Mucosa of rectum (tissue), 2 donors: ENCODE results near the gene ADCY9.

ENCODE experiments used
- H3K27ac ChIP-seq, 2 donors: one replicate each; pipeline ENCODE4 v1.7.0; 2013; ENCODE audit warnings: inconsistent platforms in 2 of 2, low read depth in 2 of 2, low read length in 2 of 2
- H3K27me3 ChIP-seq, 2 donors: one replicate each; pipeline ENCODE4 v1.7.0; 2013; ENCODE audit warnings: low read length in 2 of 2; ENCODE audit not compliant: control insufficient read depth in 2 of 2, insufficient read depth in 2 of 2
- H3K36me3 ChIP-seq, 2 donors: one replicate each; pipeline ENCODE4 v1.7.0; 2013; ENCODE audit warnings: low read length in 2 of 2; ENCODE audit not compliant: control insufficient read depth in 2 of 2, insufficient read depth in 2 of 2
- H3K4me1 ChIP-seq, 2 donors: one replicate each; pipeline ENCODE4 v1.7.0; 2013; ENCODE audit warnings: low read length in 2 of 2, mild to moderate bottlenecking in 1 of 2; ENCODE audit not compliant: control insufficient read depth in 2 of 2, insufficient read depth in 2 of 2
- H3K4me3 ChIP-seq, 2 donors: one replicate each; pipeline ENCODE4 v1.7.0; 2013; ENCODE audit warnings: low read length in 2 of 2
- H3K9ac ChIP-seq, 2 donors: one replicate each; pipeline ENCODE4 v1.7.0; 2013; ENCODE audit warnings: low read length in 2 of 2, low read depth in 1 of 2, mild to moderate bottlenecking in 1 of 2
- H3K9me3 ChIP-seq, 2 donors: one replicate each; pipeline ENCODE4 v1.7.0; 2013; ENCODE audit warnings: low read length in 2 of 2; ENCODE audit not compliant: control insufficient read depth in 2 of 2
- donor health status: healthy.
- donor health status: Normal muscosa, but diverticular disease.

The ADCY9 gene

GRCh38 chr16:4010225-4011158 is 105.8 kb downstream of the ADCY9 start:
- H3K4me3 ChIP-seq: no peak overlapping the region
- H3K27me3 ChIP-seq: no peaks in the 10 kb centered on the region
- no peak overlapping the region for H3K27ac ChIP-seq
- peaks cover 0 to 15% of the 10 kb centered on the region in 2 donors for H3K4me1 ChIP-seq
- H3K36me3 ChIP-seq: no peaks in the 10 kb centered on the region
- no peak overlapping the region for H3K9ac ChIP-seq
- H3K9me3 ChIP-seq: no peaks in the 10 kb centered on the region

- Histone ChIP-seq H3K27me3 (no peaks in the 10 kb centered on the region), H3K4me3 (no peak overlapping the region), H3K27ac (no peak overlapping the region), H3K4me1 (peaks cover 0 to 10% of the 10 kb centered on the region in 2 donors), H3K9ac (no peak overlapping the region), H3K36me3 (no peaks in the 10 kb centered on the region), H3K9me3 (no peaks in the 10 kb centered on the region)
Observed at GRCh38 chr16:4009177-4009576, 107.1 kb downstream of the ADCY9 start.

GRCh38 chr16:4008116-4008515 is 108.1 kb downstream of the ADCY9 start:
- H3K27ac ChIP-seq: no peak overlapping the region
- H3K27me3 ChIP-seq: no peaks in the 10 kb centered on the region
- H3K9me3 ChIP-seq: no peaks in the 10 kb centered on the region
- no peak overlapping the region for H3K9ac ChIP-seq
- peaks cover 0 to 8% of the 10 kb centered on the region in 2 donors for H3K4me1 ChIP-seq
- no peaks in the 10 kb centered on the region for H3K36me3 ChIP-seq
- H3K4me3 ChIP-seq: no peak overlapping the region

GRCh38 chr16:4006397-4006999 is 109.7 kb downstream of the ADCY9 start:
- no peak overlapping the region for H3K27ac ChIP-seq
- no peaks in the 10 kb centered on the region for H3K9me3 ChIP-seq
- no peaks in the 10 kb centered on the region for H3K27me3 ChIP-seq
- H3K36me3 ChIP-seq: no peaks in the 10 kb centered on the region
- H3K4me1 ChIP-seq: peaks cover 0 to 5% of the 10 kb centered on the region in 2 donors
- peak overlapping the region in 1 of 2 donors; percentile 15 for H3K4me3 ChIP-seq
- H3K9ac ChIP-seq: no peak overlapping the region

GRCh38 chr16:4005731-4006130 is 110.5 kb downstream of the ADCY9 start:
- no peaks in the 10 kb centered on the region for H3K27me3 ChIP-seq
- no peaks in the 10 kb centered on the region for H3K36me3 ChIP-seq
- H3K4me1 ChIP-seq: peaks cover 0 to 5% of the 10 kb centered on the region in 2 donors
- no peak overlapping the region for H3K4me3 ChIP-seq
- H3K9me3 ChIP-seq: no peaks in the 10 kb centered on the region
- H3K9ac ChIP-seq: no peak overlapping the region
- no peak overlapping the region for H3K27ac ChIP-seq

GRCh38 chr16:4005281-4005680 is 111.0 kb downstream of the ADCY9 start:
- Histone ChIP-seq H3K36me3 (no peaks in the 10 kb centered on the region), H3K27me3 (no peaks in the 10 kb centered on the region), H3K27ac (no peak overlapping the region), H3K4me3 (no peak overlapping the region), H3K4me1 (peaks cover 0 to 5% of the 10 kb centered on the region in 2 donors), H3K9me3 (no peaks in the 10 kb centered on the region), H3K9ac (no peak overlapping the region)

- Histone ChIP-seq H3K9me3 (no peaks in the 10 kb centered on the region), H3K9ac (no peak overlapping the region), H3K27ac (no peak overlapping the region), H3K27me3 (no peaks in the 10 kb centered on the region), H3K36me3 (no peaks in the 10 kb centered on the region), H3K4me3 (no peak overlapping the region), H3K4me1 (peaks cover 0 to 5% of the 10 kb centered on the region in 2 donors)
Observed at GRCh38 chr16:4004206-4004605, 112.0 kb downstream of the ADCY9 start.

GRCh38 chr16:4003576-4003975 is 112.7 kb downstream of the ADCY9 start:
- H3K27me3 ChIP-seq: no peaks in the 10 kb centered on the region
- H3K4me1 ChIP-seq: peaks cover 0 to 5% of the 10 kb centered on the region in 2 donors
- no peak overlapping the region for H3K27ac ChIP-seq
- no peaks in the 10 kb centered on the region for H3K9me3 ChIP-seq
- no peak overlapping the region for H3K4me3 ChIP-seq
- H3K36me3 ChIP-seq: no peaks in the 10 kb centered on the region
- no peak overlapping the region for H3K9ac ChIP-seq

GRCh38 chr16:4003166-4003565 is 113.1 kb downstream of the ADCY9 start:
- H3K9ac ChIP-seq: no peak overlapping the region
- H3K36me3 ChIP-seq: no peaks in the 10 kb centered on the region
- peaks cover 0 to 5% of the 10 kb centered on the region in 2 donors for H3K4me1 ChIP-seq
- H3K27ac ChIP-seq: no peak overlapping the region
- H3K4me3 ChIP-seq: no peak overlapping the region
- H3K27me3 ChIP-seq: no peaks in the 10 kb centered on the region
- H3K9me3 ChIP-seq: no peaks in the 10 kb centered on the region

GRCh38 chr16:4002121-4002520 is 114.1 kb downstream of the ADCY9 start:
- no peaks in the 10 kb centered on the region for H3K36me3 ChIP-seq
- no peaks in the 10 kb centered on the region for H3K27me3 ChIP-seq
- no peak overlapping the region for H3K27ac ChIP-seq
- no peak overlapping the region for H3K4me3 ChIP-seq
- H3K9ac ChIP-seq: no peak overlapping the region
- peaks cover 0 to 5% of the 10 kb centered on the region in 2 donors for H3K4me1 ChIP-seq
- H3K9me3 ChIP-seq: no peaks in the 10 kb centered on the region
